Activated gamma-delta T cell (primary cell): Measurements from ENCODE around the gene ARSA.
"Not testable (repeated sequence)": the region's sequence is repeated elsewhere in the genome, so short reads cannot be mapped to it uniquely, and the experiment has no call there.

ENCODE experiments used
- DNase-seq: peaks from one replicate; lab custom pipeline; 2025; lab: John Stamatoyannopoulos, UW

The ARSA gene

DNA sequence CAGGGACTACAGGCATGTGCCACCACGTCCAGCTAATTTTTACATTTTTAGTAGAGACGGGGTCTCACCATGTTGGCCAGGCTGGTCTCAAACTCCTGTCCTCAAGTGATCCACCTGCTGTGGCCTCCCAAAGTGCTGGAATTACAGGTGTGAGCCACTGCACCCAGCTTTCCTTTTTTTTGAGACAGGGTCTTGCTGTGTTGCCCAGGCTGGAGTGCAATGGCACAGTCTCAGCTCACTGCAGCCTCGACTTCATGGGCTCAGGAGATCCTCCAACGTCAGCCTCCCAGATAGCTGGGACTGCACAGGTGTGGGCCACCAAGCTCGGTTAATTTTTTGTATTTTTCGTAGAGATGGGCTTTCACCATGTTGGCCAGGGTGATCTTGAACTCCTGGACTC, 26.7 kb upstream of the ARSA start:
- DNase-seq, result not testable (repeated sequence)

- DNase-seq, result no peak
Observed at GRCh38 chr22:50653256-50653655, 25.3 kb upstream of the ARSA start.

DNA sequence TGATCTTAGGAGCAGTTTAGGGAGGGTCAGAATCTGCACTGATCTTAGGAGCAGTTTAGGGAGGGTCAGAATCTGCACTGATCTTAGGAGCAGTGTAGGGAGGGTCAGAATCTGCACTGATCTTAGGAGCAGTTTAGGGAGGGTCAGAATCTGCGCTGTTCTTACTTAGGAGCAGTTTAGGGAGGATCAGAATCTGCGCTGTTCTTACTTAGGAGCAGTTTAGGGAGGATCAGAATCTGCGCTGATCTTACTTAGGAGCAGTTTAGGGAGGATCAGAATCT, 15.8 kb upstream of the ARSA start:
- DNase-seq, result not testable (repeated sequence)

GRCh38 chr22:50643021-50643820, 15.3 kb upstream of the ARSA start:
- not testable (repeated sequence) for DNase-seq

GRCh38 chr22:50641696-50642607, 14.0 kb upstream of the ARSA start:
- DNase-seq, result no peak

- DNase-seq, result no peak
Observed at GRCh38 chr22:50640857-50641647, 13.1 kb upstream of the ARSA start.

DNA sequence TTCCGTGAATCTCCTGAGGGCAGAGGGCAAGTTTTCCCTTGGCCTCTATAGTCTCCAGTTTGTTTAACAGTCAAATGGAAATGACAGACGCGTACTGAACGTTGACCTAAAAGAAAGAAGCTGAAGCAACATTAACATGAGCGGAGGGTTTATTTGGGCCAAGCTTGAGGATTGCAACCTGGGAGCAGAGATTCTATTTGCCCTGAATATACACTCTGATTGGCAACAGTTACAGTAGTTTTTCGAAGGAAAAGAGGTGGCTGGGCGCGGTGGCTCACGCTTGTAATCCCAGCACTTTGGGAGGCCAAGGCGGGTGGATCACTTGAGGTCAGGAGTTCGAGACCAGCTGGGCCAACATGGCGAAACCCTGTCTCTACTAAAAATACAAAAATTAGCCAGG, 12.3 kb upstream of the ARSA start:
- not testable (repeated sequence) for DNase-seq

DNA sequence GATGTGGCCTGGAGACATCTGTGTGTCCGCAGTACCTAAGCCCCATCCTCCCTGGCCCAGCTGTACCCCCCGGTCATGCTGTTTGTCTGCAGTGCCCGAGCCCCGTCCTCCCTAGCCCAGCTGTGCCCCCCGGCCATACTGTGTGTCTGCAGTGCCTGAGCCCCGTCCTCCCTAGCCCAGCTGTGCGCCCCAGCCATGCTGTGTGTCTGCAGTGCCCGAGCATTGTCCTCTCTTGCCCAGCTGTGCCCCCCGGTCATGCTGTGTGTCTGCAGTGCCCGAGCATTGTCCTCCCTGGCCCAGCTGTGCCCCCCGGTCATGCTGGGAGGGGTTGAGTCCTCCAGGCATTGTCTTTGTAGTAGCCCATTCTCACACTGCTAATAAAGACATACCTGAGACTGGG, 7.6 kb upstream of the ARSA start:
- DNase-seq, result no peak

- DNase-seq, result no peak
Observed at GRCh38 chr22:50633771-50634170, 5.8 kb upstream of the ARSA start.

GRCh38 chr22:50633086-50633485, 5.1 kb upstream of the ARSA start:
- DNase-seq, result no peak

- no peak for DNase-seq
Observed at GRCh38 chr22:50630376-50630775, 2.4 kb upstream of the ARSA start.

GRCh38 chr22:50628543-50629134, 687 bp upstream of the ARSA start:
- no peak for DNase-seq

GRCh38 chr22:50626850-50627641, 906 bp downstream of the ARSA start:
- DNase-seq, result no peak

GRCh38 chr22:50626314-50626849, 1.6 kb downstream of the ARSA start:
- DNase-seq, result no peak

- DNase-seq, result no peak
Observed at GRCh38 chr22:50625568-50626313, 2.2 kb downstream of the ARSA start.

- no peak for DNase-seq
Observed at GRCh38 chr22:50625131-50625567, 2.8 kb downstream of the ARSA start.

- DNase-seq, result no peak
Observed at GRCh38 chr22:50624347-50625130, 3.4 kb downstream of the ARSA start.

GRCh38 chr22:50622723-50623327, 5.1 kb downstream of the ARSA start:
- no peak for DNase-seq
